ENCODE results near the gene CELF5.

GRCh38 chr19:3190921-3191805 is 33.3 kb upstream of the CELF5 start:
- no peak for TF ChIP-seq CTCF (IDR thresholded peaks at IDR 0.05)
- no peak for TF ChIP-seq EZH2 (IDR thresholded peaks at IDR 0.05; ENCODE audit: borderline replicate concordance, insufficient read depth, low read depth, low read length, poor library complexity, severe bottlenecking)

All from B cell (primary cell).